WI38 (cell line): ENCODE data around the gene RPL35.

Source experiments
- H3K4me3 ChIP-seq: 2 replicates; pipeline ENCODE4 v1.5.1; 2011; ENCODE audit warnings: low read depth, mild to moderate bottlenecking, control low read depth, low read length
- CTCF ChIP-seq: IDR thresholded peaks from 2 replicates; pipeline ENCODE4 v1.5.1; 2012; ENCODE audit warnings: low read depth, mild to moderate bottlenecking, control low read depth, low read length

RPL35 gene

GRCh38 chr9:124884376-124884775 is 22.6 kb upstream of the RPL35 start:
- no peak overlapping the region for H3K4me3 ChIP-seq
- TF ChIP-seq CTCF: no peak

GRCh38 chr9:124882231-124882630 is 20.5 kb upstream of the RPL35 start:
- TF ChIP-seq CTCF: no peak
- no peak overlapping the region for H3K4me3 ChIP-seq

GRCh38 chr9:124881138-124881743 is 19.5 kb upstream of the RPL35 start:
- no peak for TF ChIP-seq CTCF
- H3K4me3 ChIP-seq: no peak overlapping the region

- no peak overlapping the region for H3K4me3 ChIP-seq
- TF ChIP-seq CTCF: no peak
Measured at GRCh38 chr9:124880501-124880900, 18.7 kb upstream of the RPL35 start.

GRCh38 chr9:124879226-124879625 is 17.5 kb upstream of the RPL35 start:
- no peak for TF ChIP-seq CTCF
- no peak overlapping the region for H3K4me3 ChIP-seq

GRCh38 chr9:124878518-124878917 is 16.8 kb upstream of the RPL35 start:
- no peak overlapping the region for H3K4me3 ChIP-seq
- no peak for TF ChIP-seq CTCF

GRCh38 chr9:124878021-124878420 is 16.3 kb upstream of the RPL35 start:
- no peak for TF ChIP-seq CTCF

More at GRCh38 chr9:124878021-124878420, 16.3 kb upstream of the RPL35 start:
- no peak overlapping the region for H3K4me3 ChIP-seq
